ENCODE measurements around the gene SIK3. TPM values are rescaled to one million over a fixed set of nuclear protein-coding genes. Genes with fewer than 3 reads are reported as not detected.

Gene SIK3
- total and polyA plus RNA-seq, 4 donors = 33.8 to 61.6 (median 51.8) TPM

DNA sequence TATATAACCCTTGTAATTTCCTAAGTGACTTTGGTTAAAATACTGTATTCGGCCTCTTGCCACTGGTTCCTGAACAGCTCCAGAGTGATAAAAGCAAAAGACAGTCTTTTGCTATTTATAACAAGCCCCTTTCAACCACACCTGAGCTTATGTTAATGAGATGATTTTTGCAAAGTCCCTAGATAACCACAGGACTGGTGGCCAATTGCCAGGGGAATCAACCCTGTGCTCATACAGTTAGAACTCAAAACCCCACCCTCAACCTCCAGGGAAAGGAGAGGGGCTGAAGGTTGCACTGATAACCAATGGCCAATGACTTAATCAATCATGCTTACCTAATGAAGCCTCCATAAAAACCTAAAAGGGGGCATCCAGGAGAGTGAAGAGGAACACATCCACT is 77.9 kb downstream of the SIK3 start:
- H3K9me3 ChIP-seq (ENCODE audit: control insufficient read depth, insufficient read depth, low read length) = peaks cover 4% of the 10 kb centered on the region
- H3K27ac ChIP-seq (ENCODE audit: low read depth, low read length) = no peak overlapping the region
- H3K36me3 ChIP-seq (ENCODE audit: control insufficient read depth, insufficient read depth, low read length) = no peaks in the 10 kb centered on the region
- no peak for DNase-seq (ENCODE audit: low read depth in 4 of 6, low spot score in 6 of 6)
- no peak overlapping the region for H3K4me3 ChIP-seq (ENCODE audit: low read depth, low read length)
- WGBS (ENCODE audit: insufficient coverage) = no CpG with 5 or more reads among the region's 1 CpG
- no peaks in the 10 kb centered on the region for H3K4me1 ChIP-seq (ENCODE audit: control insufficient read depth, insufficient read depth, low read length)
- no peaks in the 10 kb centered on the region for H3K27me3 ChIP-seq (ENCODE audit: control insufficient read depth, insufficient read depth, low read length)

DNA sequence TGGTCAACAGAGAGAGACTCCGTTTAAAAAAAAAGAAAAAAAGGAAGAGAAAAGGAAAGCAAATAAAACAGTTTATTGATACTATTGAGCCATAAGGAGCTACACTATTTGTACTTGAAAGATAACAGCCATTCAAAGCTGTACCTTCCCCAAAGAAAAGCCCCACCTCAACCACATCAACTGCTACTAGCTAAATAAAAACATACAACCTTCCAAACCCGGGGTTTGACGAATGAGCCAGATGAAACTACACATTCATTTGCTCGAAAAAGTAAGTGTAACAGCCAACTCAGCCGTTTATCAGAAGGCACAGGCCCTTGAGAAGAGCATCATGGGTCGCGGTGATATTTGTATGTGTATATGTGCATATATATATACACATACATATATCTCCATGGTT is 78.4 kb downstream of the SIK3 start:
- Histone ChIP-seq H3K27ac (ENCODE audit: low read depth, low read length) (no peak overlapping the region), H3K9me3 (ENCODE audit: control insufficient read depth, insufficient read depth, low read length) (peaks cover 4% of the 10 kb centered on the region)
- WGBS (ENCODE audit: insufficient coverage) = 95% methylated on average over 2 of the region's 7 CpGs

GRCh38 chr11:117017456-117017855 is 80.8 kb downstream of the SIK3 start:
- Histone ChIP-seq H3K4me1 (ENCODE audit: control insufficient read depth, insufficient read depth, low read length) (peaks cover 4% of the 10 kb centered on the region), H3K4me3 (ENCODE audit: low read depth, low read length) (no peak overlapping the region), H3K27ac (ENCODE audit: low read depth, low read length) (no peak overlapping the region), H3K27me3 (ENCODE audit: control insufficient read depth, insufficient read depth, low read length) (no peaks in the 10 kb centered on the region), H3K36me3 (ENCODE audit: control insufficient read depth, insufficient read depth, low read length) (no peaks in the 10 kb centered on the region), H3K9me3 (ENCODE audit: control insufficient read depth, insufficient read depth, low read length) (peaks cover 4% of the 10 kb centered on the region)
- WGBS (ENCODE audit: insufficient coverage) = no CpG with 5 or more reads among the region's 1 CpG
- DNase-seq (ENCODE audit: low read depth in 4 of 6, low spot score in 6 of 6) = no peak

More for the DNA sequence above, 78.4 kb downstream of the SIK3 start:
- Histone ChIP-seq H3K4me1 (ENCODE audit: control insufficient read depth, insufficient read depth, low read length) (no peaks in the 10 kb centered on the region), H3K36me3 (ENCODE audit: control insufficient read depth, insufficient read depth, low read length) (no peaks in the 10 kb centered on the region), H3K27me3 (ENCODE audit: control insufficient read depth, insufficient read depth, low read length) (no peaks in the 10 kb centered on the region), H3K4me3 (ENCODE audit: low read depth, low read length) (no peak overlapping the region)
- no peak for DNase-seq (ENCODE audit: low read depth in 4 of 6, low spot score in 6 of 6)

- Histone ChIP-seq H3K36me3 (ENCODE audit: control insufficient read depth, insufficient read depth, low read length) (no peaks in the 10 kb centered on the region), H3K4me3 (ENCODE audit: low read depth, low read length) (no peak overlapping the region), H3K27me3 (ENCODE audit: control insufficient read depth, insufficient read depth, low read length) (no peaks in the 10 kb centered on the region), H3K9me3 (ENCODE audit: control insufficient read depth, insufficient read depth, low read length) (peaks cover 4% of the 10 kb centered on the region), H3K4me1 (ENCODE audit: control insufficient read depth, insufficient read depth, low read length) (peaks cover 4% of the 10 kb centered on the region), H3K27ac (ENCODE audit: low read depth, low read length) (no peak overlapping the region)
- WGBS (ENCODE audit: insufficient coverage) = 100% methylated on average over 1 of the region's 4 CpGs
- no peak for DNase-seq (ENCODE audit: low read depth in 4 of 6, low spot score in 6 of 6)
Observed at GRCh38 chr11:117016747-117017146, 81.5 kb downstream of the SIK3 start.

DNA sequence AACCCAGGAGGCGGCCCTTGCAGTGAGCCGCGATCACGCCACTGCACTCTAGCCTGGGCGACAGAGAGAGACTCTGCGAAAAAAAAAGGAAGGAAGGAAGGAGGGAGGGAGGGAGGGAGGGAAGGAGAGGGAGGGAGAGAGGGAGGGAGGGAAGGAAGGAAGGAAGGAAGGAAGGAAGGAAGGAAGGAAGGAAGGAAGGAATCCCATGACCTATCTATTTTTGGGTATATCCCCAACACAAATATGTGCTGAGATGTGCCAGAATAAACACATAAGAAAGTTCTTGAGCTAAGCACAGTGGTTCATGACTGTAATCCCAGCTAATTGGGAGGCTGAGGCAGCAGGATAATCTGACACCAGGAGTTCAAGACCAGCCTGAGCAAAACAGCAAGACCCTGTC is 82.0 kb downstream of the SIK3 start:
- H3K27ac ChIP-seq (ENCODE audit: low read depth, low read length) = no peak overlapping the region

GRCh38 chr11:117011541-117011898 is 86.7 kb downstream of the SIK3 start:
- no peak for DNase-seq (ENCODE audit: low read depth in 4 of 6, low spot score in 6 of 6)
- H3K27ac ChIP-seq (ENCODE audit: low read depth, low read length) = no peak overlapping the region
- H3K4me1 ChIP-seq (ENCODE audit: control insufficient read depth, insufficient read depth, low read length) = peaks cover 7% of the 10 kb centered on the region
- no peaks in the 10 kb centered on the region for H3K9me3 ChIP-seq (ENCODE audit: control insufficient read depth, insufficient read depth, low read length)
- H3K4me3 ChIP-seq (ENCODE audit: low read depth, low read length) = no peak overlapping the region
- WGBS (ENCODE audit: insufficient coverage) = 80% methylated on average over 2 of the region's 3 CpGs
- H3K27me3 ChIP-seq (ENCODE audit: control insufficient read depth, insufficient read depth, low read length) = no peaks in the 10 kb centered on the region
- no peaks in the 10 kb centered on the region for H3K36me3 ChIP-seq (ENCODE audit: control insufficient read depth, insufficient read depth, low read length)

More for the DNA sequence above, 82.0 kb downstream of the SIK3 start:
- Histone ChIP-seq H3K9me3 (ENCODE audit: control insufficient read depth, insufficient read depth, low read length) (peaks cover 4% of the 10 kb centered on the region), H3K36me3 (ENCODE audit: control insufficient read depth, insufficient read depth, low read length) (no peaks in the 10 kb centered on the region), H3K4me3 (ENCODE audit: low read depth, low read length) (no peak overlapping the region), H3K27me3 (ENCODE audit: control insufficient read depth, insufficient read depth, low read length) (no peaks in the 10 kb centered on the region), H3K4me1 (ENCODE audit: control insufficient read depth, insufficient read depth, low read length) (peaks cover 4% of the 10 kb centered on the region)
- DNase-seq (ENCODE audit: low read depth in 4 of 6, low spot score in 6 of 6) = no peak
- no CpG with 5 or more reads among the region's 6 CpGs for WGBS (ENCODE audit: insufficient coverage)

DNA sequence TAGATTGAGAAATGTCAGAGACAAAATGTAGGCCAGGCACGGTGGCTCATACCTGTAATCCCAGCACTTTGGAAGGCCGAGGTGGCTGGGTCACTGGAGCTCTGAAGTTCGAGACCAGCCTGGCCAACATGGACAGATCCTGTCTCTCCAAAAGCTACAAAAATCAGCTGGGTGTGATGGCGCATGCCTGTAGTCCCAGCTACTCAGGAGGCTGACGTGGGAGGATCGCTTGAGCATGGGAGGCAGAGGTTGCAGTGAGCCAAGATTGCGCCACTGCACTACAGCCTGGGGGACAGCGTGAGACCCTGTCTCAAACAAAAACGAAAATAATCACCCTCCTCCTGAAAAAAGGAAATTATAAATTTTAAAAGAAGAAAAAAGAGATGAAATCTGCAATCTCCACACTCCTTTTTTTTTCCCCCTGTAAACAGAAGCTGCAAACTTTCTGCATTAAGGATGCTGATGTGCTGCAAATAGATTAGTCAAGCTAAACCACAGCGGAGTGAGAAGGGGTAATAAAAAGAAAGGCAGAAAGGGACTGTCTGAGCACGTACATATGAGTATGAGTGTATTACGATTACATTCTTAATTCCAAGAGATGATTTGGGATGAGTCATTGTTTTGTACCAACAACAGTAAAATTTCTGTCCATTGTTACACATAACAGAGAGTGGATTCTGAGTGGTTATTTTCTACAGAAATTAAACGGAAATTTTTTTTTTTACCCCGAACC is 87.3 kb downstream of the SIK3 start:
- peaks cover 7% of the 10 kb centered on the region for H3K4me1 ChIP-seq (ENCODE audit: control insufficient read depth, insufficient read depth, low read length)
- 100% methylated on average over 2 of the region's 14 CpGs for WGBS (ENCODE audit: insufficient coverage)
- no peaks in the 10 kb centered on the region for H3K27me3 ChIP-seq (ENCODE audit: control insufficient read depth, insufficient read depth, low read length)
- no peaks in the 10 kb centered on the region for H3K9me3 ChIP-seq (ENCODE audit: control insufficient read depth, insufficient read depth, low read length)
- no peak for DNase-seq (ENCODE audit: low read depth in 4 of 6, low spot score in 6 of 6)
- no peaks in the 10 kb centered on the region for H3K36me3 ChIP-seq (ENCODE audit: control insufficient read depth, insufficient read depth, low read length)
- no peak overlapping the region for H3K27ac ChIP-seq (ENCODE audit: low read depth, low read length)
- no peak overlapping the region for H3K4me3 ChIP-seq (ENCODE audit: low read depth, low read length)

DNA sequence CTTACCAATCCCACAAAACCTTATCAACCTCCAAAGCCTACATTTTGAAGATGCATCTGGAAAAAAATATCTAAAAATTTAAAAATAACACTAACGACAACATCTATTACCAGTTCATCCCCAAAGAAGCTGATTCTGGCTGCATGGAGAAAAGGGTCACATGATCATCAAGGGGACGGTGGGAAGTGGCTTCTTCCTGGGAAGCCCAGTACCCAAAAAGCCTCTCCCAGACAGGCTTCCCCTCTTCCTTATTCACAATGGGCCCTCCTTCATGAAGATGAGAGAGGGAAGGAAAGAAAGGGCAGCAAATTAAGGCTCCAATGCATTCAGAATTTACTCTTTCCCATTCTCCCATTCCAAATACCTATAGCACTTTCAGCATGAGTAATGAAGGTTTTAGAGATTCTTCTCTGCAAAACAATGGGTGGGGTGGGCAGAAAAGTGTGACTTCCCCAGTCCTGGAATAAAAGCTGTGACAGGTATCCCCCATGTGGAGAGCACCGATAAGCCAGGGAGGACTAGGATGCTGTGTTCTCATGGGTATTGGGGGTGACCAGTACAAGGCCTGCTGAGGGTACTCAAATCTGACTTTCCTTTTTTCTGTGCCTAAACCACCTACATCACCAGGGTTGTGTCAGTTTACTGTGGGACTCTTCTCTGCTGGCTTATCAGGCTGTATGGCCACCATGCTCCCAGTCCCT is 88.2 kb downstream of the SIK3 start:
- no CpG with 5 or more reads among the region's 3 CpGs for whole genome bisulfite sequencing (ENCODE audit: insufficient coverage)
- H3K27ac ChIP-seq (ENCODE audit: low read depth, low read length) = no peak overlapping the region
- no peaks in the 10 kb centered on the region for H3K27me3 ChIP-seq (ENCODE audit: control insufficient read depth, insufficient read depth, low read length)
- H3K4me3 ChIP-seq (ENCODE audit: low read depth, low read length) = no peak overlapping the region
- no peaks in the 10 kb centered on the region for H3K9me3 ChIP-seq (ENCODE audit: control insufficient read depth, insufficient read depth, low read length)
- no peak for DNase-seq (ENCODE audit: low read depth in 4 of 6, low spot score in 6 of 6)
- peaks cover 7% of the 10 kb centered on the region for H3K4me1 ChIP-seq (ENCODE audit: control insufficient read depth, insufficient read depth, low read length)
- H3K36me3 ChIP-seq (ENCODE audit: control insufficient read depth, insufficient read depth, low read length) = no peaks in the 10 kb centered on the region

DNA sequence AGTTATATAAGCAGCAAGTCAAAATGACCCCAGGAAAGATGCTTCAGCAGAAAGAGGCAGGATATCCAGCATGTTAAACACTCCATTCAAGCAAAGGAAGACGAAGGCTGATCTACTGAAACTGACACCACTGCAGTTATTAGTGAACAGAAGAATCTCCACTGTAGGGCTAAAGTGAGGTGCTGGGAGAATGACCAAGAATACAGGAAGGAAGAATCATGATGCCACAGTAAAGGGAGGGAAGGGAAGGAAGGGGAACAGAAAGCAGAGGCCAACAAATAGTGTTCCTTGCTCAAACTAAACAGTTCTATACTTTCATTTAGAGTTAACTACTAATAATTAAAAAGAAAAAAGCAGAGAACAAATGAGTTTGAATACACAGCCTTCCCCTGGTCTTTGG is 92.5 kb downstream of the SIK3 start:
- DNase-seq (ENCODE audit: low read depth in 4 of 6, low spot score in 6 of 6) = no peak
- no peak overlapping the region for H3K4me3 ChIP-seq (ENCODE audit: low read depth, low read length)
- H3K9me3 ChIP-seq (ENCODE audit: control insufficient read depth, insufficient read depth, low read length) = no peaks in the 10 kb centered on the region
- H3K36me3 ChIP-seq (ENCODE audit: control insufficient read depth, insufficient read depth, low read length) = no peaks in the 10 kb centered on the region
- H3K27ac ChIP-seq (ENCODE audit: low read depth, low read length) = no peak overlapping the region
- H3K27me3 ChIP-seq (ENCODE audit: control insufficient read depth, insufficient read depth, low read length) = no peaks in the 10 kb centered on the region
- no CpG with 5 or more reads among the region's 1 CpG for WGBS (ENCODE audit: insufficient coverage)
- peaks cover 4% of the 10 kb centered on the region for H3K4me1 ChIP-seq (ENCODE audit: control insufficient read depth, insufficient read depth, low read length)
